Gastroesophageal sphincter (tissue), 3 donors: Measurements from ENCODE around the gene OPCML.

Source experiments
- CTCF ChIP-seq, 4 experiments: fragments of 200-600 bp in 2 of 4; fragments of 450-650 bp in 2 of 4; sonication (generic) in 1 of 4; IDR thresholded peaks; one replicate each; pipeline ENCODE4 v1.5.1; 2017 to 2019; ENCODE audit warnings: antibody characterized with exemption in 4 of 4, mild to moderate bottlenecking in 2 of 4, moderate library complexity in 2 of 4
- POLR2AphosphoS5 ChIP-seq: sonication (generic); formaldehyde crosslinking; IDR thresholded peaks from one replicate; pipeline ENCODE4 v1.6.1; 2017; ENCODE audit warnings: antibody characterized with exemption

- TF ChIP-seq CTCF (IDR thresholded peaks at IDR 0.05) (no peak), POLR2AphosphoS5 (no peak)
These were observed 497.4 kb downstream of the OPCML start for GRCh38 chr11:133034929-133035328.
